GM23338 (cell line): ENCODE results near the gene ATP8A2. TPM values are rescaled to one million over a fixed set of nuclear protein-coding genes. Genes with fewer than 3 reads are reported as not detected.

Source experiments
- ATAC-seq: fragments of 200-7000 bp; cut with Tn5 transposase; 3 replicates; pipeline ENCODE4 v1.9.1; 2020
- DNase-seq: peaks from one replicate; pipeline ENCODE4 v3.0.0-alpha.2; 2015; ENCODE audit warnings: low spot score
- H2AFZ ChIP-seq: fragments of 200-600 bp; sonication (generic); 2 replicates; pipeline ENCODE4 v1.8.0; 2016; ENCODE audit warnings: antibody characterized with exemption, mild to moderate bottlenecking, moderate library complexity
- H3F3A ChIP-seq: fragments of 200-600 bp; sonication (generic); replicated peaks from 2 replicates; pipeline ENCODE4 v1.8.0; 2017; ENCODE audit warnings: antibody characterized with exemption, mixed run types, low read depth
- H3K27ac ChIP-seq: fragments of 200-600 bp; sonication (generic); 2 replicates; pipeline ENCODE4 v1.6.1; 2016; ENCODE audit warnings: low read depth
- H3K27me3 ChIP-seq: fragments of 200-600 bp; sonication (generic); 2 replicates; pipeline ENCODE4 v1.8.0; 2016; ENCODE audit warnings: mild to moderate bottlenecking, mixed run types, moderate library complexity; ENCODE audit not compliant: insufficient read depth
- H3K36me3 ChIP-seq: fragments of 200-600 bp; sonication (generic); 2 replicates; pipeline ENCODE4 v1.8.0; 2016; ENCODE audit warnings: mild to moderate bottlenecking; ENCODE audit not compliant: insufficient read depth
- H3K4me1 ChIP-seq: fragments of 200-600 bp; sonication (generic); 2 replicates; pipeline ENCODE4 v1.8.0; 2016; ENCODE audit warnings: mild to moderate bottlenecking, moderate library complexity; ENCODE audit not compliant: insufficient read depth
- H3K4me2 ChIP-seq: fragments of 200-600 bp; sonication (generic); 2 replicates; pipeline ENCODE4 v1.7.1; 2017; ENCODE audit warnings: mixed run types
- H3K4me3 ChIP-seq: fragments of 200-600 bp; sonication (generic); 2 replicates; pipeline ENCODE4 v1.6.1; 2016; ENCODE audit warnings: mixed run types
- H3K79me2 ChIP-seq: fragments of 200-600 bp; sonication (generic); replicated peaks from 2 replicates; pipeline ENCODE4 v1.8.0; 2017; ENCODE audit warnings: mild to moderate bottlenecking; ENCODE audit not compliant: insufficient read depth
- H3K9me2 ChIP-seq: fragments of 200-600 bp; sonication (generic); 2 replicates; pipeline ENCODE4 v1.8.0; 2017; ENCODE audit not compliant: insufficient read depth
- H4K20me1 ChIP-seq: fragments of 200-600 bp; sonication (generic); replicated peaks from 2 replicates; pipeline ENCODE4 v1.8.0; 2017; ENCODE audit warnings: mild to moderate bottlenecking; ENCODE audit not compliant: insufficient read depth
- H3K27ac Mint-ChIP-seq: 2 replicates; pipeline ENCODE4 v1.8.0; 2020; ENCODE audit warnings: inconsistent platforms, mild to moderate bottlenecking, moderate library complexity, mixed read lengths
- H3K27me3 Mint-ChIP-seq: 3 replicates; pipeline ENCODE4 v1.8.0; 2022; ENCODE audit warnings: low read depth, mild to moderate bottlenecking, moderate library complexity, mixed read lengths, inconsistent platforms; ENCODE audit not compliant: insufficient read depth, poor library complexity
- H3K36me3 Mint-ChIP-seq: 3 replicates; pipeline ENCODE4 v1.8.0; 2021; ENCODE audit warnings: low read depth, mild to moderate bottlenecking, inconsistent platforms, moderate library complexity, mixed read lengths
- H3K4me1 Mint-ChIP-seq: 3 replicates; pipeline ENCODE4 v1.8.0; 2020; ENCODE audit warnings: mild to moderate bottlenecking, inconsistent platforms, mixed read lengths
- H3K4me3 Mint-ChIP-seq: 3 replicates; pipeline ENCODE4 v1.8.0; 2021; ENCODE audit warnings: moderate library complexity, mild to moderate bottlenecking, inconsistent platforms, mixed read lengths
- H3K9me3 Mint-ChIP-seq: 3 replicates; pipeline ENCODE4 v1.8.0; 2020; ENCODE audit warnings: moderate library complexity, mild to moderate bottlenecking, inconsistent platforms, mixed read lengths
- CREB1 ChIP-seq: fragments of 250-450 bp; sonication (Bioruptor Pico); IDR thresholded peaks from 2 replicates; pipeline ENCODE4 v1.5.0; 2020; ENCODE audit warnings: low read depth, mild to moderate bottlenecking, moderate library complexity
- CTCF ChIP-seq, 2 experiments: fragments of 200-600 bp in 1 of 2; sonication (generic) in 1 of 2; conservative IDR thresholded peaks; 2 replicates each; pipeline versions ENCODE4 v1.5.1 to v1.6.1; 2016 to 2017; ENCODE audit warnings: antibody characterized with exemption in 2 of 2, low read depth in 2 of 2, mild to moderate bottlenecking in 2 of 2, moderate library complexity in 1 of 2
- ETS1 ChIP-seq: IDR thresholded peaks from 2 replicates; pipeline ENCODE4 v1.6.1; 2016; ENCODE audit warnings: antibody characterized with exemption
- EZH2 ChIP-seq: fragments of 200-600 bp; sonication (generic); IDR thresholded peaks from one replicate; pipeline ENCODE4 v1.8.0; 2017; ENCODE audit warnings: antibody characterized with exemption, mild to moderate bottlenecking, low read depth; ENCODE audit not compliant: unreplicated experiment
- EZH2phosphoT487 ChIP-seq: fragments of 200-600 bp; sonication (generic); IDR thresholded peaks from one replicate; pipeline ENCODE4 v1.8.1; 2018; ENCODE audit warnings: antibody characterized with exemption; ENCODE audit not compliant: unreplicated experiment
- POLR2AphosphoS5 ChIP-seq: IDR thresholded peaks from 2 replicates; pipeline ENCODE4 v1.6.1; 2016; ENCODE audit warnings: antibody characterized with exemption, low read depth
- REST ChIP-seq: IDR thresholded peaks from one replicate; pipeline ENCODE4 v1.6.1; 2018; ENCODE audit warnings: antibody characterized with exemption; ENCODE audit not compliant: unreplicated experiment
- ZNF114 ChIP-seq: fragments of 250-450 bp; sonication (Bioruptor Pico); IDR thresholded peaks from 2 replicates; pipeline ENCODE4 v1.5.0; 2020; ENCODE audit warnings: mild to moderate bottlenecking, moderate library complexity
- ZNF331 ChIP-seq: fragments of 250-450 bp; sonication (Bioruptor Pico); IDR thresholded peaks from 2 replicates; pipeline ENCODE4 v1.5.0; 2020; ENCODE audit warnings: low read depth, mild to moderate bottlenecking, moderate library complexity
- ZNF462 ChIP-seq: fragments of 250-450 bp; sonication (Bioruptor Pico); IDR thresholded peaks from 2 replicates; pipeline ENCODE4 v1.5.0; 2020; ENCODE audit warnings: mild to moderate bottlenecking, moderate library complexity
- polyA plus RNA-seq: library from polyadenylated mRNA; unstranded; fragments of >200 nt; fragmentation: Nextera tagmentation; extraction: Ambion mirVana; gene quantifications from 2 replicates; pipeline ENCODE4 v1.2.1, GENCODE V29; 2016
- total RNA-seq: library from RNA; depleted of rRNA; stranded (reverse); fragments of >200 nt; shearing (Covaris generic); gene quantifications from 2 replicates; pipeline ENCODE4 v1.2.3, GENCODE V29; 2014

The ATP8A2 gene
- total and polyA plus RNA-seq, 2 experiments from 2014 or later = 5.7 to 8.8 TPM

- Histone ChIP-seq H3F3A (no peaks in the 10 kb centered on the region), H3K27ac (no peak overlapping the region), H3K9me2 (no peaks in the 10 kb centered on the region), H3K79me2 (no peaks in the 10 kb centered on the region; the same call in 1 of the 2 replicates), H3K4me2 (no peak overlapping the region), H3K27me3 (no peaks in the 10 kb centered on the region), H4K20me1 (no peaks in the 10 kb centered on the region), H3K36me3 (no peaks in the 10 kb centered on the region), H3K4me3 (no peak overlapping the region), H2AFZ (no peak overlapping the region), H3K4me1 (peaks cover 7% of the 10 kb centered on the region; the same call in 1 of the 2 replicates)
- Mint-ChIP-seq H3K27me3 (peaks cover 3% of the 10 kb centered on the region), H3K36me3 (no peaks in the 10 kb centered on the region), H3K4me3 (no peak overlapping the region), H3K9me3 (no peaks in the 10 kb centered on the region), H3K4me1 (peaks cover 30% of the 10 kb centered on the region), H3K27ac (no peak overlapping the region)
- TF ChIP-seq ZNF462 (CRISPR knock-in tag) (no peak), ZNF331 (CRISPR knock-in tag) (no peak), ZNF114 (CRISPR knock-in tag) (no peak), POLR2AphosphoS5 (no peak), REST (no peak), EZH2 (no peak), ETS1 (no peak), CTCF (conservative IDR thresholded peaks at IDR 0.05; ENCODE audit: low read depth in 2 of 2) (no peak), CREB1 (CRISPR knock-in tag) (no peak), EZH2phosphoT487 (no peak)
- ATAC-seq = peak; percentile 24; the same call in 2 of the 3 replicates
- DNase-seq = no peak
Observed at GRCh38 chr13:25490236-25490635, 118.5 kb downstream of the ATP8A2 start.
